ENCODE data around the gene WASL. TPM values are rescaled to one million over a fixed set of nuclear protein-coding genes. Genes with fewer than 3 reads are reported as not detected.

WASL gene
- total RNA-seq, 2 donors from 2014 or later = 35.1 to 36.7 TPM

DNA sequence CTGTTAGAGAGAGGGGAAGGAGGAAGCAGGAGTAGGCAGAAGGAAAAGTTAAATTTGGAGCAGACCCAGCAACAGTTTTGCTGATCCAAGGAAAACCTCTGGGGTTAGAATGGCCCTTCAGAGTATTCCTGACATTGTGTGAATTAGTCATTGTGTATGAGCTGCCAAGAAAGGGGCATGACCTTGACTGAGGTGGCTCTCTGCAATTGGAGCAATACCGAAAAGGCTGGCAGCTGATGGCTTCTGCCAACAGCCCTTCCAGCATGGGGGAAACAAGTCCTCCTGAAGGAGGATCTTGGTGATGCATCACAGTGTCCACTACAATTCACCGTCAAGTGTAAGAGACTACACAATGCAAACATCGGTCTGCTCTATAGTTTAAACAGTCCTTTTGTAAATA lies 20.6 kb upstream of the WASL start:
- Histone ChIP-seq H3K9ac (ENCODE audit: extremely low read depth, low read length, poor library complexity, severe bottlenecking) (no peak overlapping the region), H3K27me3 (ENCODE audit: control insufficient read depth, insufficient read depth, low read length, poor library complexity, severe bottlenecking) (no peaks in the 10 kb centered on the region), H3K27ac (ENCODE audit: low read depth, low read length) (no peak overlapping the region), H3K36me3 (ENCODE audit: control insufficient read depth, insufficient read depth, low read length) (no peaks in the 10 kb centered on the region), H3K4me1 (ENCODE audit: control insufficient read depth, insufficient read depth, low read length) (peaks cover 3% of the 10 kb centered on the region), H3K9me3 (ENCODE audit: control insufficient read depth, low read length) (no peaks in the 10 kb centered on the region), H3K4me3 (ENCODE audit: low read length) (no peak overlapping the region)
- TF ChIP-seq, protein P1, sequence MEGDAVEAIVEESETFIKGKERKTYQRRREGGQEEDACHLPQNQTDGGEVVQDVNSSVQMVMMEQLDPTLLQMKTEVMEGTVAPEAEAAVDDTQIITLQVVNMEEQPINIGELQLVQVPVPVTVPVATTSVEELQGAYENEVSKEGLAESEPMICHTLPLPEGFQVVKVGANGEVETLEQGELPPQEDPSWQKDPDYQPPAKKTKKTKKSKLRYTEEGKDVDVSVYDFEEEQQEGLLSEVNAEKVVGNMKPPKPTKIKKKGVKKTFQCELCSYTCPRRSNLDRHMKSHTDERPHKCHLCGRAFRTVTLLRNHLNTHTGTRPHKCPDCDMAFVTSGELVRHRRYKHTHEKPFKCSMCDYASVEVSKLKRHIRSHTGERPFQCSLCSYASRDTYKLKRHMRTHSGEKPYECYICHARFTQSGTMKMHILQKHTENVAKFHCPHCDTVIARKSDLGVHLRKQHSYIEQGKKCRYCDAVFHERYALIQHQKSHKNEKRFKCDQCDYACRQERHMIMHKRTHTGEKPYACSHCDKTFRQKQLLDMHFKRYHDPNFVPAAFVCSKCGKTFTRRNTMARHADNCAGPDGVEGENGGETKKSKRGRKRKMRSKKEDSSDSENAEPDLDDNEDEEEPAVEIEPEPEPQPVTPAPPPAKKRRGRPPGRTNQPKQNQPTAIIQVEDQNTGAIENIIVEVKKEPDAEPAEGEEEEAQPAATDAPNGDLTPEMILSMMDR (conservative IDR thresholded peaks at IDR 0.05) = no peak
- DNase-seq = no peak
- peaks cover 23% of the 10 kb centered on the region for H3K4me1 Mint-ChIP-seq
- 89 to 99% methylated on average over 1 to 3 of the region's 3 CpGs for WGBS, 2 experiments (ENCODE audit: insufficient coverage in 1 of 2, insufficient read length in 1 of 2)
- H3K9me3 Mint-ChIP-seq = no peaks in the 10 kb centered on the region
- H3K36me3 Mint-ChIP-seq (ENCODE audit: low read depth) = no peaks in the 10 kb centered on the region
- no peak overlapping the region for H3K4me3 Mint-ChIP-seq
- H3K27me3 Mint-ChIP-seq (ENCODE audit: insufficient read depth) = no peaks in the 10 kb centered on the region
- no peak overlapping the region for H3K27ac Mint-ChIP-seq

DNA sequence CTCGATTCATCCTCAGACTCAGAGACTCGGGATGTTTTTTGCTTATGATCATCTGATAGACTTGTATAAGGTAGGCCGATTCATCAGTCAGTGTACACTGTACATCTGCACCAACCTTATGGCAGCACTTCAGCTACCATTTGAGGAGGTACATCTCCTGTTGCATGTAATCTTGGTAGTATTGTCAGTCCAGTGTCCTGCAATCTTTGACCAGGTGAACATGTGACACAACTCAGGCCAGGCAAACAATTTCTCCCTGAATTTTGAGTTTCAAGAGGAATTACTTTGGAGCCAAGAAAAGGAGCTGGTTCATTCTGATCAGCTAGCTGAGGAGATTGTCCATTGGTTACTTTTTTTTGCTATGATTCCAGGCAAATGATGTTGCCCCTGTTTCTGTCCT lies 19.7 kb upstream of the WASL start:
- Histone ChIP-seq H3K9ac (ENCODE audit: extremely low read depth, low read length, poor library complexity, severe bottlenecking) (no peak overlapping the region), H3K9me3 (ENCODE audit: control insufficient read depth, low read length) (no peaks in the 10 kb centered on the region), H3K36me3 (ENCODE audit: control insufficient read depth, insufficient read depth, low read length) (no peaks in the 10 kb centered on the region), H3K4me1 (ENCODE audit: control insufficient read depth, insufficient read depth, low read length) (peaks cover 3% of the 10 kb centered on the region), H3K4me3 (ENCODE audit: low read length) (no peak overlapping the region), H3K27me3 (ENCODE audit: control insufficient read depth, insufficient read depth, low read length, poor library complexity, severe bottlenecking) (no peaks in the 10 kb centered on the region), H3K27ac (ENCODE audit: low read depth, low read length) (no peak overlapping the region)
- Mint-ChIP-seq H3K27ac (no peak overlapping the region), H3K27me3 (ENCODE audit: insufficient read depth) (no peaks in the 10 kb centered on the region), H3K9me3 (peaks cover 3% of the 10 kb centered on the region), H3K4me1 (peaks cover 23% of the 10 kb centered on the region), H3K4me3 (no peak overlapping the region), H3K36me3 (ENCODE audit: low read depth) (peaks cover 3% of the 10 kb centered on the region)
- TF ChIP-seq, protein P1 (conservative IDR thresholded peaks at IDR 0.05) = no peak
- 98 to 100% methylated on average over 3 of the region's 3 CpGs for WGBS, 2 experiments (ENCODE audit: insufficient coverage in 1 of 2, insufficient read length in 1 of 2)
- DNase-seq = no peak

DNA sequence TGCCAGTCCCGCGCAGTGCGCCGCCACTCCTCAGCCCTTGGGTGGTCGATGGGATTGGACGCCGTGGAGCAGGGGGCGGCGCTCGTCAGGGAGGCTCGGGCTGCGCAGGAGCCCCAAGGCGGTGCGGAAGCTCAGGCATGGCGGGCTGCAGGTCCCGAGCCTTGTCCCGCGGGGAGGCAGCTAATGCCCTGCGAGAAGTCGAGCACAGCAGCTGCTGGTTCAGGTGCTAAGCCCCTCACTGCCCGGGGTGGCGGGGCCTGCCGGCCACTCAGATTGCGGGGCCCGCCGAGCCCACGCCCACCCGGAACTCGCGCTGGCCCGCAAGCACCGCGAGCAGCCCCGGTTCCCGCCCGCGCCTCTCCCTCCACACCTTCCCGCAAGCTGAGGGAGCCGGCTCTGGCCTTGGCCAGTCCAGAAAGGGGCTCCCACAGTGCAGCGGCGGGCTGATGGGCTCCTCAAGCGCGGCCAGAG lies 14.4 kb upstream of the WASL start:
- Histone ChIP-seq H3K4me3 (ENCODE audit: low read length) (no peak overlapping the region), H3K27me3 (ENCODE audit: control insufficient read depth, insufficient read depth, low read length, poor library complexity, severe bottlenecking) (no peaks in the 10 kb centered on the region), H3K9me3 (ENCODE audit: control insufficient read depth, low read length) (no peaks in the 10 kb centered on the region), H3K4me1 (ENCODE audit: control insufficient read depth, insufficient read depth, low read length) (no peaks in the 10 kb centered on the region), H3K36me3 (ENCODE audit: control insufficient read depth, insufficient read depth, low read length) (no peaks in the 10 kb centered on the region), H3K27ac (ENCODE audit: low read depth, low read length) (no peak overlapping the region), H3K9ac (ENCODE audit: extremely low read depth, low read length, poor library complexity, severe bottlenecking) (no peak overlapping the region)
- Mint-ChIP-seq H3K27me3 (ENCODE audit: insufficient read depth) (no peaks in the 10 kb centered on the region), H3K9me3 (peaks cover 14% of the 10 kb centered on the region), H3K36me3 (ENCODE audit: low read depth) (peaks cover 3% of the 10 kb centered on the region), H3K4me1 (no peaks in the 10 kb centered on the region), H3K4me3 (no peak overlapping the region), H3K27ac (no peak overlapping the region)
- WGBS, 2 experiments (ENCODE audit: insufficient coverage in 1 of 2, insufficient read length in 1 of 2) = 95% methylated on average over 19 to 43 of the region's 43 CpGs
- DNase-seq = no peak
- TF ChIP-seq, protein P1 (conservative IDR thresholded peaks at IDR 0.05) = no peak
